ENCODE measurements around the gene RELN. TPM values are rescaled to one million over a fixed set of nuclear protein-coding genes. Genes with fewer than 3 reads are reported as not detected.

The RELN gene
- total and polyA plus RNA-seq, 4 experiments from 2014 or later = not detected

DNA sequence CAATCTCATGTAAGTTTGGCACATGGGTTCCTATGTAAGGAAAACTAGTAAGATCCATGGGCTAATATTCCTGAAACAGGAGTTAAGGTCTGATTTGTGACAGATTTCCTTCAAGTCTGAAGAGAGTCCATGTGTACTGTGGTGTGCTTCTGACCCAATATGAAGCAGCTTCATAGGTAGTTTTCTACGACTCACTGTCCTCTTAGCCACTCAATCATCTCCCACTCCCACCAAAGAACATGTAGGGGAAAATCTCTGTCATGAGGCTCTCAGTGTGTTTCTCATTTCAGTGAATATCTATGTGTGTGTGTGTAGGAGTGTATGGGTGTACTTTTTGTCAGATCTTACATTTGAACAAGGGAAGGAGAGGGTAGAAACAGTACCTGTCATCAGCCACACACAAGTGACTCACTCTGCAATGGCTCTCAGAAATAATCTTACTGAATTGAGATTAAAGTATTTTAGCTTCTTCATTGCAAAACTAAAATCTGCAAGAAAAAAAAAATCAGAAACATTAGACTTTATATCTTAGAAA is 31.1 kb downstream of the RELN start:
- no peaks in the 10 kb centered on the region for H3K4me1 Mint-ChIP-seq
- POLR2A ChIA-PET (ENCODE audit: partially characterized antibody) = no interaction called here

DNA sequence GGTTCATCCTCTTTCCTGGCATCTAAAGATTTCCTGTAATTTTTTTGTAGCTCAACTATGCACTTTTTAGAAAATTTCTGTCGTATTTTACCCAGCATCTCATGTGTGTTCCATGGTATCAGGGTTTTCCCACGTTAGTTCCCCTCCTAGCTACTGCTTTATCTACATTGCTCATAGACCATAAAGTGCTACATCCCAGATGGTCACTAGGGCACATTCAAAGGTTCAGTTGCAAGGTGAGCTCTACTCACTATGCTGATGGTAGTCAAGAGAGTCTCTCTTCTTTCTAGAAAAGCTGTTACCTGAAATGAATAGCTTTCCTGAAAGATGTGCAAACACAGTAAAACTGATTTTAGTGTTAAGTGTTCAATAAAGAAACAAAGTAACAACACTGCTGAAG is 33.5 kb downstream of the RELN start:
- Mint-ChIP-seq H3K4me1 (no peaks in the 10 kb centered on the region), H3K4me3 (no peak overlapping the region), H3K27me3 (peaks cover 3 to 7% of the 10 kb centered on the region in 2 donors), H3K9me3 (no peaks in the 10 kb centered on the region), H3K36me3 (no peaks in the 10 kb centered on the region), H3K27ac (no peak overlapping the region)
- Histone ChIP-seq H3K9me3 (ENCODE audit: control insufficient read depth in 1 of 2, low read length in 2 of 2) (no peaks in the 10 kb centered on the region), H3K27me3 (ENCODE audit: insufficient read depth, low read length) (no peaks in the 10 kb centered on the region), H3K4me3 (ENCODE audit: low read length in 2 of 2) (no peak overlapping the region), H3K4me1 (ENCODE audit: insufficient read depth, low read length) (no peaks in the 10 kb centered on the region), H3K36me3 (ENCODE audit: insufficient read depth, low read length) (no peaks in the 10 kb centered on the region), H3K27ac (ENCODE audit: low read depth, low read length) (no peak overlapping the region)
- no peak for DNase-seq
- CTCF ChIA-PET (ENCODE audit: partially characterized antibody) = no interaction called here
- POLR2A ChIA-PET (ENCODE audit: partially characterized antibody) = no interaction called here
- intact Hi-C loops (cut with micrococcal nuclease) = no loop called here

More for the DNA sequence above, 31.1 kb downstream of the RELN start:
- no peak overlapping the region for H3K4me3 Mint-ChIP-seq
- CTCF ChIA-PET (ENCODE audit: partially characterized antibody) = no interaction called here
- H3K4me1 ChIP-seq (ENCODE audit: insufficient read depth, low read length) = no peaks in the 10 kb centered on the region
- H3K27me3 Mint-ChIP-seq = peaks cover 4 to 13% of the 10 kb centered on the region in 2 donors
- intact Hi-C loops (cut with micrococcal nuclease) = no loop called here
- H3K27ac Mint-ChIP-seq = no peak overlapping the region
- DNase-seq = no peak
- H3K36me3 ChIP-seq (ENCODE audit: insufficient read depth, low read length) = no peaks in the 10 kb centered on the region
- H3K36me3 Mint-ChIP-seq = no peaks in the 10 kb centered on the region
- no peak overlapping the region for H3K27ac ChIP-seq (ENCODE audit: low read depth, low read length)
- H3K9me3 ChIP-seq (ENCODE audit: control insufficient read depth in 1 of 2, low read length in 2 of 2) = no peaks in the 10 kb centered on the region
- H3K9me3 Mint-ChIP-seq = no peaks in the 10 kb centered on the region
- H3K4me3 ChIP-seq (ENCODE audit: low read length in 2 of 2) = no peak overlapping the region
- H3K27me3 ChIP-seq (ENCODE audit: insufficient read depth, low read length) = no peaks in the 10 kb centered on the region

DNA sequence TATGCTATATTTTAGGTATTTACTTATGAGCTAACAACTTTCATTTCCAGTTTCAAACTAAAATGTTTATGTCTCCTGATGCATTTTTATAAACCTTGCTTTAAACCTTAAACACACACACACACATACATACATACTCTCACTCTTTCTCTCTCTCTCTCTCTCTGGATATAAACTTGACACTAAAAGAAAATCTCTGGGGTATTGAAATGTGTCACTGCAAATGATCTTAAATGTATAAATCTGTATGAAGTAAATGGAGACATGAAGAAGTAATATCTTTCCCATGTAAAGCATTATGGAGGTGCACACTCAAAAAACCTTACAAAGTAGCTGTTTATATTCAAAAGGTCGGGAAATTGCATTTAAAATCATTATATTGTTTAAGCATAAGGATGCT is 37.0 kb downstream of the RELN start:
- no peak for DNase-seq
- H3K27ac ChIP-seq (ENCODE audit: low read depth, low read length) = no peak overlapping the region
- intact Hi-C loops (cut with micrococcal nuclease) = no loop called here
- Mint-ChIP-seq H3K9me3 (no peaks in the 10 kb centered on the region), H3K4me3 (no peak overlapping the region), H3K4me1 (no peaks in the 10 kb centered on the region), H3K27me3 (peaks cover 1 to 3% of the 10 kb centered on the region in 2 donors), H3K36me3 (no peaks in the 10 kb centered on the region), H3K27ac (no peak overlapping the region)
- ChIA-PET CTCF (ENCODE audit: partially characterized antibody) (no interaction called here), POLR2A (ENCODE audit: partially characterized antibody) (no interaction called here)
- no peaks in the 10 kb centered on the region for H3K9me3 ChIP-seq (ENCODE audit: control insufficient read depth in 1 of 2, low read length in 2 of 2)
- no peak overlapping the region for H3K4me3 ChIP-seq (ENCODE audit: low read length in 2 of 2)
- no peaks in the 10 kb centered on the region for H3K36me3 ChIP-seq (ENCODE audit: insufficient read depth, low read length)
- H3K27me3 ChIP-seq (ENCODE audit: insufficient read depth, low read length) = no peaks in the 10 kb centered on the region
- no peaks in the 10 kb centered on the region for H3K4me1 ChIP-seq (ENCODE audit: insufficient read depth, low read length)

DNA sequence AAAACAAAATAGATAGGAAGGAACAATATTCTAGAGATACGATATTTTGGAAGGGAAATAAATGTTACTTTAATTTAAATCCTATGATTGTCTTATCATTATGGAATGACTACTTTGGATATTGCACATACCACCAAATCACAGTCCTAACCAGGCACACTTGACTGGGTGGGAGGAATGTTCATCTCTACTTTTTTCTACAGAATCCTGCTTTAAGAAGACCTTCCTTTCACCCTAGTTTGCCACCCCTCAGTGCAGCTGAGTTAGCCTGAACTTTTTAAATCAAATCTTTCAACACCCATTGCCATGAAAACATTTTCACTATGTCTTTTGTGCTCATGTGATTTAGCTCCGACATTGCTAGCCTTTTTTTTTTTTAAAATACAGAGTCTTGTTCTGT is 38.1 kb downstream of the RELN start:
- H3K27ac Mint-ChIP-seq = no peak overlapping the region
- Histone ChIP-seq H3K36me3 (ENCODE audit: insufficient read depth, low read length) (no peaks in the 10 kb centered on the region), H3K27me3 (ENCODE audit: insufficient read depth, low read length) (no peaks in the 10 kb centered on the region), H3K27ac (ENCODE audit: low read depth, low read length) (no peak overlapping the region), H3K9me3 (ENCODE audit: control insufficient read depth in 1 of 2, low read length in 2 of 2) (no peaks in the 10 kb centered on the region), H3K4me3 (ENCODE audit: low read length in 2 of 2) (no peak overlapping the region), H3K4me1 (ENCODE audit: insufficient read depth, low read length) (no peaks in the 10 kb centered on the region)
- H3K4me1 Mint-ChIP-seq = no peaks in the 10 kb centered on the region
- no peak for DNase-seq
- intact Hi-C loops (cut with micrococcal nuclease) = no loop called here
- no peak overlapping the region for H3K4me3 Mint-ChIP-seq
- CTCF ChIA-PET (ENCODE audit: partially characterized antibody) = interaction anchor here (0.6 kb wide), 1 partner anchor 55 kb away, joined by 3 read pairs; no protein-coding TSS in a partner anchor
- POLR2A ChIA-PET (ENCODE audit: partially characterized antibody) = no interaction called here
- H3K9me3 Mint-ChIP-seq = peaks cover 0 to 3% (median 0%) of the 10 kb centered on the region in 8 donors
- peaks cover 3 to 5% of the 10 kb centered on the region in 2 donors for H3K27me3 Mint-ChIP-seq
- H3K36me3 Mint-ChIP-seq = no peaks in the 10 kb centered on the region

DNA sequence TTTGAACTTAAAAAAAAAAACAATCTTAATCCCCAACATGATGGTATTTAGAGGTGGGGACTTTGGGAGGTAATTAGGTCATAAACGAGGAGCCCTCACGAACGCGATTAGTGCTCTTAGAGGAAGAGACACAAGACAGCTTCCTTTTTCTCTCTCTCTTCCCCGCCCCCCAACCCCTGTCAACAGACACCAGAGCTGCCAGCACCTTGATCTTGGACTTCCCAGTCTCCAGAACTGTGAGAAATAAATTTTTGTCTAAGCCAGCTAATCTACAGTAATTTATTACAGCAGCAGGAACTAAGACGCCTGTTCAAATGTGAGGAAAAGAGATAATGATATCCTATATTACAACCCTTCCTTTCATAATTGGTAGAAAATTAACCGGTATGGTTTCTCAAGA is 40.1 kb downstream of the RELN start:
- intact Hi-C loops (cut with micrococcal nuclease) = no loop called here
- Histone ChIP-seq H3K36me3 (ENCODE audit: insufficient read depth, low read length) (no peaks in the 10 kb centered on the region), H3K9me3 (ENCODE audit: control insufficient read depth in 1 of 2, low read length in 2 of 2) (no peaks in the 10 kb centered on the region), H3K27ac (ENCODE audit: low read depth, low read length) (no peak overlapping the region), H3K4me1 (ENCODE audit: insufficient read depth, low read length) (no peaks in the 10 kb centered on the region), H3K4me3 (ENCODE audit: low read length in 2 of 2) (no peak overlapping the region), H3K27me3 (ENCODE audit: insufficient read depth, low read length) (no peaks in the 10 kb centered on the region)
- H3K4me1 Mint-ChIP-seq = no peaks in the 10 kb centered on the region
- no peaks in the 10 kb centered on the region for H3K36me3 Mint-ChIP-seq
- POLR2A ChIA-PET (ENCODE audit: partially characterized antibody) = no interaction called here
- no peak for DNase-seq
- CTCF ChIA-PET (ENCODE audit: partially characterized antibody) = no interaction called here
- H3K27ac Mint-ChIP-seq = no peak overlapping the region
- H3K9me3 Mint-ChIP-seq = peaks cover 0 to 3% (median 0%) of the 10 kb centered on the region in 8 donors
- H3K27me3 Mint-ChIP-seq = peaks cover 2 to 7% of the 10 kb centered on the region in 2 donors
- H3K4me3 Mint-ChIP-seq = no peak overlapping the region

DNA sequence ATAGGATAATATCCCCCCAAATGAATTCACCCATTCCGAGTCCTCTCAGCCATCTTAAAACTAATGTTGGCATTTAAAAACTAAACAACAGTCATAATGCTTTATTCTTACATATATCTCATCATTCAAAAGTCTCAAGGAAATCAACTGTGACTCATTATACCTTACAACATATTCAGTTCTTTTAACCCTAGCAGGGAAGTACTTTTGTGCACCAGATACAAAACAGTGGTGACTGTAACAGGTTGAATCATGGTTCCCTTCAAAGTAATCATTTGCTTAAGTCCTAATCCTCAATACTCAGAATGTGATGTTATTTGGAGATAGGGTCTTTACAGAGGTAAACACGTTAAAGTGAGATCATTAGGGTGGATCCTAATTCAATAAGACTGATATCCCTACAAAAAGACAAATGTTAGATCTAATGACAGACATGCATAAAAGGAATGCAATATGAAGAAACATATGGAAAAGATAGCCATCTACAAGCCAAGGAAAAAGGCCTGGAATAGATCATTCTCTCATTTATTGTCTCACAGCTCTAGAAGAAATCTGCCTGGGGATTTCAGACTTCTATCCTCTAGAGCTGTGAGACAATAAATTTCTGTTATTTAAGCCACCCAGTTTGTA is 42.3 kb downstream of the RELN start:
- no peaks in the 10 kb centered on the region for H3K9me3 ChIP-seq (ENCODE audit: control insufficient read depth in 1 of 2, low read length in 2 of 2)
- POLR2A ChIA-PET (ENCODE audit: partially characterized antibody) = no interaction called here
- no peaks in the 10 kb centered on the region for H3K36me3 ChIP-seq (ENCODE audit: insufficient read depth, low read length)
- H3K9me3 Mint-ChIP-seq = peaks cover 0 to 3% (median 0%) of the 10 kb centered on the region in 8 donors
- H3K27ac ChIP-seq (ENCODE audit: low read depth, low read length) = no peak overlapping the region
- H3K27me3 Mint-ChIP-seq = peaks cover 2 to 11% of the 10 kb centered on the region in 2 donors
- no peaks in the 10 kb centered on the region for H3K4me1 ChIP-seq (ENCODE audit: insufficient read depth, low read length)
- no peaks in the 10 kb centered on the region for H3K27me3 ChIP-seq (ENCODE audit: insufficient read depth, low read length)
- H3K4me3 ChIP-seq (ENCODE audit: low read length in 2 of 2) = no peak overlapping the region
- H3K27ac Mint-ChIP-seq = no peak overlapping the region
- no peaks in the 10 kb centered on the region for H3K4me1 Mint-ChIP-seq
- no peak overlapping the region for H3K4me3 Mint-ChIP-seq
- no peak for DNase-seq
- no peaks in the 10 kb centered on the region for H3K36me3 Mint-ChIP-seq
- CTCF ChIA-PET (ENCODE audit: partially characterized antibody) = no interaction called here
- intact Hi-C loops (cut with micrococcal nuclease) = no loop called here

DNA sequence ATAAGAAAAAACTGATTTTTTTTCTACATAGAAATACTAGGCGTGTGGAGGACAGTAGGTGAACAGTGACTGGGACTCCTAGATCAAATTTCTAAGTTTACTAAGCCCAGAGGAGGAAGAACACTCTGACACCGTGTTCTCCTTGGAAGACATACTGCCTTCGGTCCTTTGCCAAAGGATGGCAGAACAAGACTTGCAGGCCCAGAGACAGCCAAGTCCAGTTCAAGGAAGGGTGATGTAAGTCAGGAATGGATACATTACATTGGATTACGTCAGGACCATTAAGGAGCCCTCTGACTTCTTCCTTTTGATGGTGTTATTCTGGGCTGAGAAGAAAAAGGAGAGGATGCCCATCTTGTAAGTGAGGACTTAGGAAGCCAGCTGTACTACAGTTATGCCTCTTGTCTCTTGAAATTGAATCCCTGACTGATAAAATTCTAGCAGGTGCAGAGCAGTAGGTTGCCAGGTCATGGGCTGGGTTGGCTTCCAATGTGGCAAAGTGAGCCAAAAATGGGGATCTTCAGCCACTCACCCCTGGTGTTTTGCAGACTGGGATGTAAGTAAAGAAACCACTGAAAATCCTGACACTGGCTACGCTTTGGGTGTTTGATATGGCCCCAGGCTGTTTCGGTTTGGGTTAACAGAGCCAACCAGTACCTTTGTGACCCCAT is 45.1 kb downstream of the RELN start:
- no peak overlapping the region for H3K4me3 Mint-ChIP-seq
- H3K4me1 Mint-ChIP-seq = no peaks in the 10 kb centered on the region
- CTCF ChIA-PET (ENCODE audit: partially characterized antibody) = no interaction called here

More for the DNA sequence above, 45.1 kb downstream of the RELN start:
- no peaks in the 10 kb centered on the region for H3K36me3 ChIP-seq (ENCODE audit: insufficient read depth, low read length)
- no peaks in the 10 kb centered on the region for H3K9me3 ChIP-seq (ENCODE audit: control insufficient read depth in 1 of 2, low read length in 2 of 2)
- Mint-ChIP-seq H3K36me3 (no peaks in the 10 kb centered on the region), H3K27me3 (peaks cover 5 to 9% of the 10 kb centered on the region in 2 donors), H3K27ac (no peak overlapping the region), H3K9me3 (peaks cover 0 to 3% (median 0%) of the 10 kb centered on the region in 8 donors)
- DNase-seq = no peak
- no peak overlapping the region for H3K27ac ChIP-seq (ENCODE audit: low read depth, low read length)
- POLR2A ChIA-PET (ENCODE audit: partially characterized antibody) = no interaction called here
- H3K4me3 ChIP-seq (ENCODE audit: low read length in 2 of 2) = no peak overlapping the region
- no peaks in the 10 kb centered on the region for H3K27me3 ChIP-seq (ENCODE audit: insufficient read depth, low read length)
- no peaks in the 10 kb centered on the region for H3K4me1 ChIP-seq (ENCODE audit: insufficient read depth, low read length)
- intact Hi-C loops (cut with micrococcal nuclease) = no loop called here

Data from CD4-positive, alpha-beta memory T cell (primary cell).